ENCODE measurements around the gene DVL3.

DVL3 gene

GRCh38 chr3:184177767-184178306 lies 22.7 kb downstream of the DVL3 start:
- no peak for DNase-seq

- no peak for DNase-seq
Measured at GRCh38 chr3:184178521-184179138, 23.5 kb downstream of the DVL3 start.

DNA sequence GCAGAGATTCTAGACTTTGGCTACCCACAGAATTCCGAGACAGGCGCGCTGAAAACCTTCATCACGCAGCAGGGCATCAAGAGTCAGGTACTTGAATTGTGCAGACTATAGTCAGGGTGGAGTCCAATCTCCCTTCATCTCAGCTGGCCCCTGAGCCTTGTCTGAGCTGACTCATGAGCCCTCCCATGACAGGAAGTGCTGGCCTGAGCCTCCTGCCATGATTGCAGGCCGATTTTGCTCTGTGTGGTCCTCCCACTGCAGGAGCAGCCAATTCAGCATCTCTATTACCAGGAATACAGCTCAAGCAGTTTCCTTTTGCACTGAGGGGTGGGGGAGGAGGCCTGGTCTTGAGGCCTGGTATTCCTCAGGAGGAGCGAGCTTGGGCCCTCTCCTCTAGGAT lies 25.0 kb downstream of the DVL3 start:
- DNase-seq = no peak

- no peak for DNase-seq
Measured at GRCh38 chr3:184181596-184181995, 26.4 kb downstream of the DVL3 start.

DNA sequence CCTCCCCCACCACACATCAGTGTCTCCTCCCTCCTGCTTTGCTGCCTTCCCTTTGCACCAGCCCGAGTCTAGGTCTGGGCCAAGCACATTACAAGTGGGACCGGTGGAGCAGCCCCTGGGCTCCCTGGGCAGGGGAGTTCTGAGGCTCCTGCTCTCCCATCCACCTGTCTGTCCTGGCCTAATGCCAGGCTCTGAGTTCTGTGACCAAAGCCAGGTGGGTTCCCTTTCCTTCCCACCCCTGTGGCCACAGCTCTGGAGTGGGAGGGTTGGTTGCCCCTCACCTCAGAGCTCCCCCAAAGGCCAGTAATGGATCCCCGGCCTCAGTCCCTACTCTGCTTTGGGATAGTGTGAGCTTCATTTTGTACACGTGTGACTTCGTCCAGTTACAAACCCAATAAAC lies 28.5 kb downstream of the DVL3 start:
- no peak for DNase-seq

- no peak for DNase-seq
Measured at GRCh38 chr3:184184546-184185230, 29.5 kb downstream of the DVL3 start.

- peak; percentile 96 to 99 for DNase-seq
Measured at GRCh38 chr3:184185461-184186183, 30.4 kb downstream of the DVL3 start.

DNA sequence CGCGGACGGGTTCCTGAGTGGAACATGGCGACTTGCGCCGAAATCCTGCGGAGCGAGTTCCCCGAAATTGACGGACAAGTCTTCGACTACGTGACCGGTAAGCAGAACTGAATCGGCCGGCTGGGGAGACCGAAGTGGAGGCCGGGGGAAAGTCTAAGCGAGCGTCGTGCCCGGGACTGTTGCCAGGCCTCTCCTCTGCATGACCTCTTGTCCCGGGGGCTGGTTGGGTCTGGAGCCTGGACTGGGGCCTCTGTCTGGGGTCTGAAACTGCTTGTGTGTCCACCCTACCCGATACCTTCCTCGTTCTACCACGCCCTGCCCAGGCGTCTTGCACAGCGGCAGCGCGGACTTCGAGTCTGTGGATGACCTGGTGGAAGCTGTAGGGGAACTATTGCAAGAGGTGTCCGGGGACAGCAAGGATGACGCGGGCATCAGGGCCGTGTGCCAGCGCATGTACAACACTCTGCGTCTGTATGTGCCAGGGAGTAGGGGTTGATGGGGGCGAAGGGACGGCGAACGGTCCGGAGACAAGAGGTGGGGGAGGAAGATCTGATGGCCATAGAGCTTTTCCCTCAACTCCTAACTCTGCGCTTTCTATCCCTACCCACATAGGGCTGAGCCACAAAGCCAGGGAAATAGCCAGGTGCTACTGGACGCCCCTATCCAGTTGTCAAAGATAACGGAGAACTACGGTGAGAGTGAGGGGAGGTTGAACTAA lies 31.2 kb downstream of the DVL3 start, which contains the start of gene ABCF3:
ABCF3 (plus strand) TSS at position 16 of the 718 bp plus-strand sequence; CDS start at position 25, 9 bp downstream.
- DNase-seq = no peak

DNA sequence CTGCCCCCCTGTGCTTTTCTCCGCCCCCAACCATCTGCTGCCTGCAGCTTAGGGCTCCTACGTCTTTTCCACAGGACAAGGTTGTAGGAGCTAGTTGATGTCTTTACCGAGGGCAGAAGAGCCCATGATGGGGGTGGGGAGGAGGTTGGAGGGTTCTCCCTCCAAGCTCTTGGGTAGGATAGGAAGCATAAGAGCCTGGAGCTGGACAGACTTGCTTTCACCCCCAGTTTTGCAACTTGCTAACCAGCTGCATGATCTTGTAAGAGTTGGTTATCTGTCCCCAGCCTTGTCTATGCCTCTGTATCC lies 31.7 kb downstream of the DVL3 start:
- DNase-seq = no peak

DNA sequence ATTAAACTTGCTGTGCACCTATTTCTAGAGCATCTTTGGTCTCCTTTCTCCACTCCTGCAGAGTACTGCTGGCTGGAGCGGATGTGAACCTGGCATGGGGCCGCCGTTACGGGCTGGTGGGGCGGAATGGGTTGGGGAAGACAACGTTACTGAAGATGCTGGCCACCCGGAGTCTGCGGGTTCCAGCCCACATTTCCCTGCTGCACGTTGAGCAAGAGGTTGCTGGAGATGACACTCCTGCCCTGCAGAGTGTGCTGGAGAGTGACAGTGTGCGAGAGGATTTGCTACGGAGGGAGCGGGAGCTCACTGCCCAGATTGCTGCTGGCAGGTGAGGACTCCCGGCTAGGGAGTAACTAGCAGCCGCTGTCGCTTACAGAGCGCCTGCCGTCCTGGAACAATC lies 32.9 kb downstream of the DVL3 start:
- no peak for DNase-seq

DNA sequence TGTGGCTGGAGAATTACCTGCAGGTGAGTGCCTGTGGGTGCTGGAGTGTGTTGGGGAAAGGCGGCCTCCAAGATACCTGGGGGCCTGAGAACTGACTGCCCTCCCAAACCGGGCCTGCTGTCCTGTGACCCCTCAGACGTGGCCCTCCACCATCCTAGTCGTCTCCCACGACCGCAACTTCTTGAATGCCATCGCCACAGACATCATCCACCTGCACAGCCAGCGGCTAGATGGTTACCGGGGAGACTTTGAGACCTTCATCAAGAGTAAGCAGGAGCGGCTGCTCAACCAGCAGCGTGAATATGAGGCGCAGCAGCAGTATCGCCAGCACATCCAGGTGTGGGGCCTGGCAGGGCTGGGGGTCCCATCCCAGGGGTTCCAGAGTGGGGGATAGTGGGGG lies 34.2 kb downstream of the DVL3 start:
- no peak for DNase-seq

GRCh38 chr3:184192889-184193288 lies 37.7 kb downstream of the DVL3 start:
- DNase-seq = no peak

DNA sequence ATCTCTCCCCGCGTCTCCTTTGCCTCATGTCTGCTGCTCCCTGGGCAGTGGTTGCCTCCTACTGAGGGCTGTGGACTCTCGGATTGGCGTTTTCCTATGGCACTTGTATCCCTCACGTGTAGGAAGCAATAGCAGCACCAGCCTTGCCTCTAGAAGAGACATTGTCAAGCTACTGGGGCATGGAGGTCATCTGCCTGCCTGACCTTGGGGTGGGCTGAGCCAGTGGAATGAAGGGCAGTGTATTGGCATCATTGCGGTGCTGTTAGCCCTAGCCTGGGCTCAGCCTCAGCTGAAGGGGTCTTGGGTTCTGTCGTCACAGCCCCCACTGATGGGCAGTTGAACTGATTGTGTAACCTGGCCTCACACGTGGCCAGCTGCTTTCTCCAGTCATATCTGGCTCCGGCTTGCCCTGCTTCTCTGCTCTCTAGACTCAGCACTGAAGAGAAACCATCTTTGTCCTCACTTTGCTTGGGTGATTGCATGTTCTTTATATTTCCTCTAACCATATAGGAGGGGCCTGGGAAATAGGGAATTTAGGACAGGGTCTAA lies 38.9 kb downstream of the DVL3 start:
- DNase-seq = no peak

DNA sequence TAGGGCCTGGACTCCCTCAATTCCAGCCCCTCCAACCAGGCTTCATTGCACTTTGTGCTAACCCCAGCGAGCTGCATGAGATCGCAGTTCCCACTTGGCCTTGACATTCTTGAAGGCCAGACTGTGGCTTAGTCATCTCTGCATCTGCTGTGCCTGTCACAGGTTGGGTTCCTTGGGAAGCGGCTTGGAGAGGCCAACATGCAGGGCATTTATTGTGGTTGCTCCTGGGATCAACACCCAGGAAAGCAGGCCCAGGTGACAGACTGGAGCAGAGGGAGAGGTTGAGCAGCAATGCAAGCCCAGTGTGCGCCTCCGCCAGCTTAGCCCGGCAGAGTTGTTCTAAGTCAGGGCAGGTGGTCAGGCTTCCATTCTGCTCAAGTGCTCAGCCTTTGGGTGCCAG lies 41.4 kb downstream of the DVL3 start:
- no peak for DNase-seq

DNA sequence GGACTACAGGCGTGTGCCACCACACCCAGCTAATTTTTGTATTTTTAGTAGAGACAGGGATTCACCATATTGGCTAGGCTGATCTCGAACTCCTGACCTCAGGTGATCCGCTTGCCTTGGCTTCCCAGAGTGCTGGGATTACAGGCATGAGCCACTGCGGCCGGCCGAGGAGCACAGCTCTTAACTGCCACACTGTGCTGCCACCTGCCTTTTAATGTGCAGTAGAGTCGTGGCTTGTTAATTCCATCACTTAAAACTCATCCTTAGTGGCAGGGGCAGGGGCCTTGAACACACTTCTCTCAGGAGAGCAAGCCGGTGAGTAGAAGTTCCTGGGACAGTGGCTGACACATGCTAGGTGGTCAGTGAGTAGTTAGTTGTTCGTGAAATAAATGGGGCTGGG lies 43.3 kb downstream of the DVL3 start:
- DNase-seq = no peak

DNA sequence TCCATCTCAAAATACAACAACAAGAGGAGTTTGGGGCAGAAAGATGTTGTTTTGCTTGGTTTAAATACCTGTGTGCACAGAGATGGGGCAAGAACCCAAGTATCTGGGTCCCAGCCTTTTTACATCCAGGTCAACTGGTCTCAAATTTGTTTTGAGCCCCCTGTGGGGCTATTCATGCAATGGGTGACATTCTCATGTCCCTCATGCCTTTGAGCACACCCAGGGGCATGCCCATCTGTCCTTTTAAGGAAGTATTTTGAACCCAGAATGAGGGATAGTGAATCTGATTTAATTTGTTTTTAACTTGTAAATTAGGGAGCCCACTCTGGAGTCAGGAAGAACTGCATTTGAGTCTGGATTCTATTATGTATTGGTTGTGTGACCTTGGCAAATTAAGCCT lies 45.6 kb downstream of the DVL3 start:
- DNase-seq = no peak

GRCh38 chr3:184203526-184203925 lies 48.3 kb downstream of the DVL3 start:
- DNase-seq = no peak

DNA sequence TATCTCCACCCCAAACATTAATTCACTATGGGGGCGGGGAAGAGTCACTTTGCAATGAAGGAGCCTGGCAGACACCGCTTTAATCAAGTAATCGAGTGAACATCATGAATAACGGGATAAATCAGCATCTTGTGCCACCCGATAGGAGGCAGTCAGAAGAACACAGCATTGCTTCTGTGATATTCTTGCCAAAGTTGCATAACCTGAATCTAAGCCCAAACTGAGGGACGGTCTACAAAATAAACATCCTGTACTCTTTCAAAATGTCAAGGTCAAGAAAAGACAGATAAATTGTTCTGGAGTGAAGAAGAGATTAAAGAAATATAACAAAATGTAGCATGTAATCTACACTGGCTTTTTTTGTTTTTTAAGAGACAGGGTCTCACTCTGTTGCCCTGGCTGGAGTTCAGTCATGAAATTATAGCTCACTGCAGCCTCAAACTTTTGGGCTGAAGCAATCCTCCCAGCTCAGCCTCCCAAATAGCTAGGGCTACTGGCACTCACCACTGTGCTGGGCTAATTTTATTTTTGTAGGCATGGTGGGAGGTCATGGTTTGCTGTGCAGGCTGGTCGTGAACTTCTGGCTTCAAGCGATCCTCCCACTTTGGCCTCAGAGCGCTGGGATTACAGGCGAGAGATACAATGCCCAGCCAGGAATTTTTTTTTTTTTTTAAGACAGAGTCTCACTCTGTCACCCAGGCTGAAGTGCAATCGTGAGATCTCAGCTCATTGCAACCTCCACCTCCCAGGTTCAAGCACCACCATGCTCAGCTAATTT lies 54.2 kb downstream of the DVL3 start:
- DNase-seq = no peak

DNA sequence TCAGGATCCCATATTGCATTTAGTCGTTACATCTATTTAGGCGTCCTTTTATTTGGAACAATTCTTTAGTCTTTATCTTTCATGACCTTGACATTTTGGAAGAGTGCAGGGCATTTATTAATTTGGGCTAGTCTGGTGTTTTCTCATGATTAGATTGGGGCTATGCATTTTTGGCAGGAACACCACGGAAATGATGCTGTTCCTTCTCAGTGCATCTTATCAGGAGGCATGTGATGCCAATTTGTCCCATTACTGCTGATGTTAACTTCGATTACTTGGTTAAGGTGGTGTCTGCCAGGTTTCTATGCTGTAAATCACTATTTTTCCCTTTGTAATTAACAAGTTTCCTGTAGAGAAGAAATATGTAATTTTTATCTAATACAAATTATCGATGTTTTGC lies 56.1 kb downstream of the DVL3 start:
- no peak for DNase-seq

- DNase-seq = no peak
Measured at GRCh38 chr3:184211718-184212117, 56.5 kb downstream of the DVL3 start.

DNA sequence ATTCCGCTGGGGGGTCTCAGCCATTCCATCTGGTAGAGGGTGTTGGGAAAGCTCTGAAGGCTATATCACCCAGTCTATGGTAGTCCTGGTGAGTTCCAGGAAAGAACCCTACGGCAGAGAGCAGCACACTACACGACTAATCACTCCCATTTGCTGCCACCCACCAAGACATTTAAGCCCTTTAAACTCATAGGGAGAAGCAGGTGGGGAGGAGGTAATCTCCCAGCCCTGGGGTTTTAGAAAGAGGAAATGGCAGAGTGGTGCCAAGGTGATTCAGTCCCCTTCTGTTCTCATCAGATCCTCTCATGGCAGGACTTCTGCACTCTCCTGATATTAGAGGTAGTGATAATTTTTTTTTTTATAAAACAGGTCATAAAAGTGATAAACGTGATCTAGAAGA lies 63.6 kb downstream of the DVL3 start:
- no peak for DNase-seq

DNA sequence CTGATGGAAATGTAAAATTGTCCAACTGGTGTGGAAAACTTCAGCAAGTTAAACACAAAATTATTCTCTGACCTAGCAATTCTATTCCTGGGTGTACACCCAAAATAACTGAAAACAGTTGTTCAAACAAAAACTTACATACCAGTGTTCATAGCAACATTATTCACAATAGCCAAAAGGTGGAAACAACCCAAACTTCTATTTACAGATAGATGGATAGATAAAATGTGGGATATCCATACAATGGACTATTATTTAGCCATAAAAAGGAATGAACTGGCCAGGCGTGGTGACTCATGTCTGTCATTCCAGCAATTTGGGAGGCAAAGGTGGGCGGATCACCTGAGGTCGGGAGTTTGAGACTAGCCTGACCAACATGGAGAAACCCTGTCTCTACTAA lies 67.3 kb downstream of the DVL3 start:
- DNase-seq = no peak

All from hippocampal formation (tissue), 2 donors.